CD4-positive, alpha-beta T cell treated with Interleukin-15 for 4 hours (primary cell): ENCODE measurements around the gene VPS33A.

Source experiments
- DNase-seq: peaks from one replicate; pipeline ENCODE4 v3.0.0-alpha.2; 2020; ENCODE audit warnings: low spot score

VPS33A gene

DNA sequence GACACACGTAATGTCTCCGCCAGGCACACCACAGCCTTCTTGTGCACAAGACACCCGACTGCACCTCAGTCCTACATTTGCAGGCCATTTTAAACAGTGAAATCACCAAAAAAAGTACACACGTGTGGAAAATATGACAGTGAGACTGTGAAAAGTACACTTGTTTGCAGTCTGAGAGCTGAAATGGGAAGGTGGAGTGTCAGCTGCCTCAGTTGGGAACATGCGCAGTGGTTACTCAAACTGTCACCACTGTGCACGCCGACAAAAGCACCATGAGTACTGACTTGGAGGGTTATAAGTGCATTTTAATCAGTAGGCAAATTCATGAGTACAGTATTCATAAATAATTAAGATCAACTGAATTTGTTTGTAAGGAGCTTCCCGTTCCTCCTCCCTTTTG, 15.8 kb downstream of the VPS33A start:
- no peak for DNase-seq

DNA sequence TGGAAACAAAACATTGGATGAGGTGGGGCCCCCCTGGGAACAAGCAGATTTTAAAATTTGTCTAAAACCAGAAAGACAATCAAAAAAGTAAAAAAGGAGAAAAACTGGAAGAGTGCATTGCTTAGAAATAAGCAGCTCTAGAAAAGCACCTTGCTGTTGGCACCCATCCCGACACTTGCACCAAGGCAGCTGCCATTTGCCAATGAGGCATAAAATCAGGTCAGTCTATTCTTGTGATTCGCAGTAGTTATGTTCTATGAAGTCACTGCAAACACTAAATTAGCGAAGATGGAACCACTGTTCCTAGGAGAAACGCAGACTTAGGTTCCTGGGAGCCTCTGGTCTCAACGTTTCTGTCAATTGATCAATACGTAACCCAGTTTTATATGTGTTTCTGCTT, 16.2 kb downstream of the VPS33A start:
- no peak for DNase-seq

DNA sequence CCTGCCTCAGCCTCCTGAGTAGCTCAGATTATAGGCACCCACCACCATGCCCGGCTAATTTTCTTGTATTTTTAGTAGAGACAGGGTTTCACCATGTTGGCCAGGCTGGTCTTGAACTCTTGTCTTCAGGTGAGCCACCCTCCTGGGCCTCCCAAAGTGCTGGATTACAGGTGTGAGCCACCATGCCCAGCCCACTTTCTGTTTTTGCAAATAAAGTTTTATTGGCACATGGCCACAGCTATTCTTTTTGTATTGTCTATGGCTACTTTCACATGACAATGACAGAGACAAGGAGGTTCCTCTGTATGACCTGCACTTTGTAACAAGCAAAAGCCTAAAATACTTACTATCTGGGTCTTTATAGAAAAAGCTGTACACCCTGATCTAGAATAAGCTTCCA, 20.7 kb downstream of the VPS33A start:
- no peak for DNase-seq

DNA sequence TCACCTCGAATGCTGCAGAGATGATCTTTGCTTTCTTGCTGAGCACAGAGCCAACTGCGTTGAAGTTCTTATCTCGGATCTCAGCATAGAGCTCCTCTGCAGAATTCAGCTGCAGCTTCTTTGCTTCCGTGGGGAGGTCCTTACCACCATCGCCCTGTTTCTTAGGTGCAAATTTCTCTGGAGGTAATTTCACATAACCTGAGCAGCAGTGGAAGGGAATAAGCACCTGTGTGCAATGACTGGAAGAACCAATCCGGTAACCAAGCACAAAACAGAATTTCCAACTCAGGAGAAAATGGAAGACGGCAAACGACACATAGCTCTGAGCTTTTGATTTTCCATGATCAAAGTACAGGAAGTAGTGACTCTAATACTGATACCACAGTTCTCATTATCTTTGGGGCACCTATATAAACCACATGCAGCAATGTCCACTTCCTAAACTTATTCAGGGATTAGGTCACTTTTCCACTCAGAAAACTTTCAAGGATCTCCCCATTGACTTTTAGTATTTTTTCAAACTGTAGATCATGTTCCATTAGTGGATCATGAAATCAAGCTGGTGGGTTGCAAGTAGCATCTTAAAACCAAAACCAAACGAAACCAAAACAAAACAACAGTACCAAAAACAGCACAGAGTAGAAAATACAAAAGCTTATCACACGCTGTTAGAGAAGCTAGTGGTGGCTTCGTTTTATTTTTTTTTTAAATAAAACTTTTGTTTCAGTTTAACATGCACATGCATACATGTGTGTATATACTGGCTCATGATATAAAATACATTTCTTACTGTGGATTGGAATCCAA, 21.5 kb downstream of the VPS33A start:
- peak; percentile 31 for DNase-seq

DNA sequence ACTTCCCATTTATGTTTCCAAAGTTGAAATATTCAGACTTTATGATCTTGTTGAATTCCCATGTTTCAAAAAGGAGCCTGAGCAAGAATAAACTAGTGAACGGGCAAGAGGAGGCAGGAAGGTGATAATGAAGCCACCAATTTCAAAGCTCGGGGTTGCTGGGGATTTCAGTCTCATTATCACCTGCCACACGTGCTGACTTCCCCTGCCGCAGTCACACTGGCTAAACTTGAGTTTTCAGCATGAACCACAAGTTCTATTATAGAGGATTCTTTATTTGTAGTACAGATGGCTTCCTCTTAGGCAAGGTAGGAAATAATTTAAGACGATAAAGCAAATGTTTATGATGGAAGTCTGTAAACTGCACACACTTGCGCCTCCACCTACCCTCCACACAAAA, 22.3 kb downstream of the VPS33A start:
- DNase-seq: peak; percentile 26

DNA sequence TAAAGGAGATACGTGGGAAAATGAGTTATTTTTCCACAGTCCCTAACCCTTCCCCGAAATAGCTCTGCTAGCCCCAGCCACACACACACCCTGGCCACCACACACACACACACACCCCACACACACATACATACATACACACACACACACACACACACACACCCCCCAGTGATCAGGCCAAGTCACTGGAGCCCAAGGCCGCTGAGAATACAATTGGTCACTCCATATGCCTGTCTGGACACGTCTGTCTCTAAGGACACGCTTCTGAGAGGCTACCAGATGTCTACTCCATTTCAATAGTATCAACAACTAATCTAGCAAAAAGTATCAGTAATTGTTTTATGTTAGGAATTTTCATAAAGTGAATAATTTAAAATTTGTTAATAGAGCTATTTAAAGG, 27.4 kb downstream of the VPS33A start:
- no peak for DNase-seq

DNA sequence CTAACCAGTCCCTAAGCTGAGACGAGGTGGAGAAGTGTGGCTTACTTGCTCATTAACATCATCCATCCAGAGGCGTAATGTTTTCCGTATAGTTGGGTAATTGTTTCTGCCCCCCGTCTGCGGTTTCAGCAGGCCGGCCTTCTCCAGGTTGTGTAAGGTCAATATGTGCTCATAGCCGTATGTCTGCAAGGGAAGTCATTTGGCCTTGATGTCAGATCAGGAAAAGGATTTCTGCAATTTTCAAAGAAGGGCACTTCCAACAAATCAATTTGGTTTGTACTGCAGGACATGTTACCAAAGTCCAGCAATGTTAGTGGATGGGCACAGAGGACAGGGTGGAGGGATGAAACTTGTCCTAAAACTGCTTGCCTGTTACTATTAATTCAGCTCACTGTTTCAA, 30.6 kb downstream of the VPS33A start:
- DNase-seq: no peak

DNA sequence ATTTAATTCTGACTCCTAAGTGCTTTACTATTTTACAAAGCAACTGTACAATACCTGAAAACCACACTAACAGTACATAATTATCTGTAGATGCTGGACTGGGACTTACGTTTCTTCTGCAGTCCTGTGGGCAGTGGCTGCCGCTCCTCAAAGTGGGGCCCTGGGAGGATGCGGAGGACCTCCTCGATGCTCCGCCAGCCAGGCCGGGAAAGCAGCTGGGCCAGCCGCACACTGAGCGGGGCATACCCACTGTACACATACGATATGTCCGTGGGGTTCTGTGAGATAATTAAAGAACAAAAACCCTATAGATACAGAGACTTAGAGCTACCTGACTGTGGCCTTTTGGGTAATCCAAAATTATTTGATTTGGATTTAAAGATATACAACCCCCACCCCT, 33.6 kb downstream of the VPS33A start:
- DNase-seq: no peak

DNA sequence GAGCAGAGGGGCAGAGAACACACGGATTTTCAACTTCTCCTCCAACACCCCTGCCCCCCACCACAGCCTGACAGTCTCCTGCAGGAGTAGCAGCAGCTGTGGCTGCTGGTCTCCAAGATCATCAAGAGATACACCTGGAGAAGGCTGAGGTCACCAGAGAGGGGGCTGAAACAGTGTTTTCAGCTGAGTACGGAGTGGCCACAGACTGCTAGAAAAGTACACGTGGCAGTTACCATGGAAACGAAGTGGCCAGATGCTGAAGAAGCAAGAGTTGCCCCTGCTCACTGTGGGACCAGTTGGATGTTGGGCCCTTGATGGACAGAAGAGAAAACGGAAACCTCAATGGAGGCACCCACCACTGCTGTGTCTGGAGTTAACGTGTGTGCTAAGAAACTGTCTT, 35.5 kb downstream of the VPS33A start:
- no peak for DNase-seq

DNA sequence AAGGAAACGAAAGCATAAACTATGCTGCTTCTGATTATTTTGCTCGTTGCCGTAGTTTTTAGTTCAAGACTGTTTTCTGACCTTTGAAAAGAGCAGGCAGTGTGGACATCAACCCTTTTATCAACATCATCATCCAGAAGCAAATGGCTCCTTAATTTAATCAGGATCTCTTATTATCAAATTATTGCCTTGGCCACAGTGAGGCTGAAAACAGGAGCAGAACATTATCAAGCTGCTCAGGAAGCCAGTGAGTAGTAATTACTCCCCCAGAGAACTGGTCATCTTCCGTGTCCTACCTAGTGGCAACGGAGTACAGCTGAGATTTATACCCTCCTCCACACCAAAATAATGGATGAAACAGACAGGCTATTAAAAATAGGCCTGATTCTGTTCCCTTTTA, 38.2 kb downstream of the VPS33A start:
- DNase-seq: no peak

DNA sequence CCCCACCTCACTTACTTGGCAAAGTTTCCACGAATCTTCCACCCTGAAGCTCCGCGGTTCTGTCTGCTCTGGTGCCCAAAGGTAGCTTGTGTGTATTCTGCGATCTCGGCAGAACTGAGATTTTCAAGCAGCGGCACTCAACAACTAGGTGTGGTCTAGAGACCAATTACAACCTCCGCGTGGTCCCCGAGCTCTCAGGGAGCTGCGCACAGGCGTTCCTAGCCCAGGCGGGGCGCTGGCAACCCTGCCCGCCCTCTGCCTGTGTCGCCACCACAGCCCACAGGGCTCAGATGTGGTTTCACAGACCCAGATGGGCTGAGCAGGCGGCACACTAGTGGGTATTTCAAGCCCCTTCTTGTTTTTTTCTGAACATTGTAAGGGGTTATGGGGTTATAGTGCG, 39.0 kb downstream of the VPS33A start:
- DNase-seq: peak; percentile 75

DNA sequence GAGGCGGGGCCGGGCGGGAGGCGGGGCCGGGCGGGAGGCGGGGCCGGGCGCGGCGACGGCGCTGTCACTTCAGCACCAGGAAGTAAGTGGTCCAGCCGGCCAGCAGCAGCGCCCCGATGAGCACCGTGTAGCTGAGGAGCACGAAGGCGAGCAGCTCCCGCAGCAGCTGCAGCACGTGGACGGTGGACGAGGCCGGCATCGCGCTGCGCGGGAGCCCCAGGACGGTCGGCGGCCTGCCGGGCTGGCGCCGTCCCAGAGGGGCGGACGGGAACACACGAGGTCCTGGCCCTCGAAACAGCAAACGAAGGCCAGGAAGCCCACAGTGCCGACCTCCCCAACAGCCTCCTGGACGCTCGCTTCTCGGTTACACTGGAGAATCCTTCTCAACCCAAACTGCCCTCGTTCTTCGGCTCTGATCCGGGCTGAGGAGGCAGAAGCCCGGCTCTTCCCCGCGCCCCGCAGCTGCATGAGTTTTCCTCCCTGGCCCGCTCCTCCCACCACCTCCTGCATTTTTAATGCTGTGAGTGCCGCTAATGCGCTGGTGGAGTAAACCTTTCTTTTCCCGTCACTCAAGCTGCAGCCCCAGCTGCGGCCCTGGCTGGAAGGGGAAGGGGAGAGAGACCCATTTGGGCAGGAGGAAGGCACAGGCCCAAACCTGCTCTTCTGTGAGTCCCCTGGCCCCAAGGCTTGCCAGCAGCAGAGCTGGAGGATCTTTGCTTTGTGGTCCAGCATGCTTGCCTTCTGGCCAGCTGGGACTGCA, 39.7 kb downstream of the VPS33A start:
- DNase-seq: no peak

DNA sequence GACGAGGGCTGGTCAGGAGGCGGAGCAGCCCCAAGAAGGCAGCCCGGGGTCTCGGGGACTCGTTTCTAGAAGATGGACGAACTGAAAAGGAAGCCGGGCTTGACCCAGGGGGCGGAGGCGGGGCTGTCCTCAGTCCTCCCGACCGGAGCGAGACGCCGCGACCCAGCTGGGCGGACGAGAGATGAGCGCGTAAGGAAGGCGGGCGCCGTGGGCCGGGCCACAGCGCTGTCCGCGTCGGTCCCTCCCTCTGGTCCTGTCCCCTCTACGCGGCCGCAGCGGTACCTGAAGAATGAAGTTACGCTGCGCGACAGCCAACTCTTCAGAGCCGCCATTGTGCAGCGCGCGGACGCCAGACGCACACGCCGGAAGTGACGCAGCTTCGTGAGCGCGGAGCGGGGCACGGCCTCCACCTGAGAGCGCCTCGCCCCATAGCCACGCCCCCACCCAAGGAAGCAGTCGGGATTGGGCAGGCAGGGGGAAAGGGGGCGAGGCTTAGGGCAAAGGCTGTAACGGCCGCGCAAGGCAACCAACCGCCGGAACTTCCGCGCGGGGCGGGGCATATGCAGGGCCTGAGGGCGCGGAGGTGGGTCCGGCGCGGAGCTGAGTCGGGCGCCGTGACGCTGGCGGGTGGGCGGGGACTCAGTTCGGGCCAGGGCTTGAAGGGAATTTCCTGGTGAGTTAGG, 40.5 kb downstream of the VPS33A start, which contains the start of gene DIABLO:
Gene DIABLO (minus strand): TSS at position 370 of the 683 bp plus-strand sequence. CDS start 38 bp downstream, at position 332.
- DNase-seq: peak; percentile 100

DNA sequence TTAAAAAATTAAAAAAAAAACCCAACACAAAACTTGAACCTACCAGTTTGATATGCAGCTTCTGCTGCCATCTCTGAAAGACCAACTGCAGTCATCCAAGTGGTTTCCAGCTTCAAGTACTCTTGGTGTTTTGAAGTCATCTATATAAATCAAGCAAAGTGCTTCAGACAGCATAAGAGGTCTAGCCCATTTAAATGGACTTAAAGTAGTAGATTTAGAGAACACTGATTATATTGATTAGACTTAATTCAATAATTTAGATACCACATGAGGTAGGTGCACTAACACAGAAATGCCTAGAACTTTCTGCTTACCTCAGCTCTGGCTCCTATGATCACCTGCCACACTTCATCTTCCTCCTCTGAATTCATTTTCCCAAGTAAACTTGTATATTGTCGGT, 49.8 kb downstream of the VPS33A start:
- DNase-seq: no peak

DNA sequence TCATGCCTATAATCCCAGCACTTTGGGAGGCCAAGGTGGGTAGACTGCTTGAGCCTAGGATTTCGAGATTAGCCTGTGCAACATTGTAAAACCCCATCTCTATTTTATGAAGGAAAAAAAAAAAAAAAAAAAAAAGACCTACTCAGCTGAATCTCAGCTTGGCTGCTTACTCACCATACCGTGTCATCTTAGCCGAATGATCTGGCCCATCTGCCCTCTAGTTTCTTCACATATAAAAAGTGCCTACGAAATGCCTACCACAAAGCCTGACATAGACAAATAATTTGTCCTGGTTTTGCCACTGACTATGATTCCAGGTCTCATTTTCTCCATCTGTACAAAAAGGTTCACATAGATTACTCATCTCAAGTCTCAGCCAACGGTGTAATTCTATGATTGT, 50.5 kb downstream of the VPS33A start:
- no peak for DNase-seq

DNA sequence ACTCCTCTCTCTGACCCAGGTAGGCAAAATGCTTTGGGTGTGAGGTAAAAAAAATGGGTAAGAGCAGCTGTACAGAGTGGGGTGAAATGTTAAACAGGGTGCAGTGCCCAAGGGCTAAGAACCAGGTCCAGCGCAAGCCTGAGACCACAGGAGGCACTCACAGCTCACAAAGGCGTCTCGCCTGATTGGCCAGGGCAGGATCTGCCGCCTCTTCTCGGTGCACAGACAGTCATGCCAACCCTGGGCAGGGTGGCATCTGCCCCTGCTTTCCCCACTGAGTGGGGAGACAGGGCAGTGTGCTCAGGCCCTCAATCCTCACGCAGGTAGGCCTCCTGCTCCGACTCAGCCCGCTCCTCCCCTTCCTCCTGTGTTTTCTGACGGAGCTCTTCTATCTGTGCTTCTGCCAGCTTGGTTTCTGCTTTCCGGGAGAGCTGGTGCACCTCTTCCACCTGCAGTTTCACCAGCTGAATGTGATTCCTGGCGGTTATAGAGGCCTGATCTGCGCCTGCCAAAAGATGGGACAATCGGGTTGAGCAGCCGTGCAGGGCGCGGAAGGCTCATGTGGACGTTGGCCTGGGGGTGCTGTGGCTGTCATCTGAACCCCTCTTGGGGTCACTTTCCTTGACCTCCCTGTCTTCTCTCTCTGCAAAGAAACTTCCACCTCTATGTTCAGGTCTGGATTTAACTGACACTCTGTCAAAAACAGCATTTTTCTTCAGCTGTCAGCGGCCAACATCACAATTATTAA, 58.0 kb downstream of the VPS33A start:
- DNase-seq: no peak

DNA sequence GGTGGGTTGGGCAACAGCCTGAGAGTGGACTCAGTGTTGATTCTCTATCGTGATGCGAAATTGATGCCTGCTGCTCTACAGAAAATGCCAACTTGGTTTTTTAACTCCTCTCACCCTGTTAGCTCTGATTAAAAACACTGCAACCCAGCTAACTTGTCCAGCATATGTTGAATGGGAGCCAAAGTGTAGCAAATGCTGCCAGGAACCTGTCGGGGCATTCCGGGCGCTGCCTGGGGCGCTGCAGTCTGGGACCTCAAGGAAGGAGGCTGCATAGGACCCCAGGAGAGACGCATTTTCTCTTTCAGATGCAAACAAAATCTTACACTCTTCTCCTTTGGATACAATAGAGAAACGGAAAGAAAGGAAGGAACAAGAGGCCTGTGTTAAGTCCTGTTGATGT, 58.9 kb downstream of the VPS33A start:
- DNase-seq: no peak

DNA sequence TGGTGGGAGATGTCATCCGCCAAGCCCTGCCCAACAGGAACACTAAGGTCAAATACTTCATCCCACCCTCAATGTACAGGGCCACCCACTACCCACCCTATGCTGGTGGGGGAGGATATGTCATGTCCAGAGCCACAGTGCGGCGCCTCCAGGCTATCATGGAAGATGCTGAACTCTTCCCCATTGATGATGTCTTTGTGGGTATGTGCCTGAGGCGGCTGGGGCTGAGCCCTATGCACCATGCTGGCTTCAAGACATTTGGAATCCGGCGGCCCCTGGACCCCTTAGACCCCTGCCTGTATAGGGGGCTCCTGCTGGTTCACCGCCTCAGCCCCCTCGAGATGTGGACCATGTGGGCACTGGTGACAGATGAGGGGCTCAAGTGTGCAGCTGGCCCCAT, 59.3 kb downstream of the VPS33A start:
- no peak for DNase-seq

DNA sequence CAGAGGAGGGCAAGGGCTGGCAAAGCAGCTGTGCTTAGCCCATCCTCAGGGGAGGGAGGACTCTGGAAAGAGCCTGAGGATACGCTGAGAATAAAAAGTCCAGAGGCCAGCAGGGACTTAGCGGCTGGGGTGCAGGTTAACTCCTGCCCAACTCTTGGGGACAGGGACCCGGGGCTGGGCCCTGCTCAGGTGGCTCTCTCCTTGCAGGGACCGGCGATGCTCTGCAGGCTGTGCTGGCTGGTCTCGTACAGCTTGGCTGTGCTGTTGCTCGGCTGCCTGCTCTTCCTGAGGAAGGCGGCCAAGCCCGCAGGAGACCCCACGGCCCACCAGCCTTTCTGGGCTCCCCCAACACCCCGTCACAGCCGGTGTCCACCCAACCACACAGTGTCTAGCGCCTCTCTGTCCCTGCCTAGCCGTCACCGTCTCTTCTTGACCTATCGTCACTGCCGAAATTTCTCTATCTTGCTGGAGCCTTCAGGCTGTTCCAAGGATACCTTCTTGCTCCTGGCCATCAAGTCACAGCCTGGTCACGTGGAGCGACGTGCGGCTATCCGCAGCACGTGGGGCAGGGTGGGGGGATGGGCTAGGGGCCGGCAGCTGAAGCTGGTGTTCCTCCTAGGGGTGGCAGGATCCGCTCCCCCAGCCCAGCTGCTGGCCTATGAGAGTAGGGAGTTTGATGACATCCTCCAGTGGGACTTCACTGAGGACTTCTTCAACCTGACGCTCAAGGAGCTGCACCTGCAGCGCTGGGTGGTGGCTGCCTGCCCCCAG, 60.0 kb downstream of the VPS33A start:
- no peak for DNase-seq

DNA sequence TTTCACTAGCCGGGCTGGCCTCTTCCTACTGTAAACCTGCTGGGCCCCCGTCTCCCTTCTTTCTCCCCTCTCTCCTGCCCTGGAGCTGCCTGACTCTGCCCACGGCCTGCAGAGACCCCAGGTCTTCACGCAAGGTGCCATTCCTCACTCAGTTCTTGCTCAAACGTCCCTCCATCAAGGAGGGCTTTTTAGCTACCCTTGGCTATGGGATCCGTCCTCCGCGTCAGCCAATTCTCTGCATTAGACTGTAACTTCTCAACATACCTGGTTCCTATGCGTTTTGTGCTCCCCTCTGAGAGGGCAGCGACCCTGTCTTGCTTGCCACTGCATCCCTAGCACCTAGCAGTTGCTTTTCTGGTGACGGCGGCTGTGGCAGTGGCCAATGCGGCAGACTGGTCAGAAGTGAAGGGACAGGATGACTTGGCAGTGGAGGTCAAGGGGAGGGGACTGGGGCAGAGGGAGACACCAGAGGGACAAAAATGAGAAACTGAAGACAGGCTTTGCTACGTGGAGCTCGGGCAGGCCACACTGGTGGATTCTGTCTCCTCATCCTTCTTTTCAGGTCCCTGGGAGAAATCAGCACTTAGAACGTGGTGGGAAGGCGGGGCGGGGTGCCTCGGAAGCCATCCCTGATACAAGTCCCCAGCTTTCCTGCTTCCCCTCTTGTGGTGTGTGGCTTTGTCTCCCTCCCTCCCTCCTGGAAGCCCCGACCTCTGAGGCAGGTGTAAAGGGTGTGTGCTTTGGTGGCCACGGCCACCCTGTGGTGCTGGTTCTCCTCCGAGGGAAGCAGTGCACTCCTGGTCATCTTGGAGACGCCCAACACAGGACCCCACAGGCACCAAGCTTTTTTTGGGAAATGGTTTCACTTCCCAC, 61.0 kb downstream of the VPS33A start:
- no peak for DNase-seq
